CD4-positive, alpha-beta T cell treated with Interleukin-15 for 4 hours (primary cell): Measurements from ENCODE around the gene TICAM2.

Experiments
- DNase-seq: peaks from one replicate; pipeline ENCODE4 v3.0.0-alpha.2; 2020; ENCODE audit warnings: low spot score

Gene TICAM2

DNA sequence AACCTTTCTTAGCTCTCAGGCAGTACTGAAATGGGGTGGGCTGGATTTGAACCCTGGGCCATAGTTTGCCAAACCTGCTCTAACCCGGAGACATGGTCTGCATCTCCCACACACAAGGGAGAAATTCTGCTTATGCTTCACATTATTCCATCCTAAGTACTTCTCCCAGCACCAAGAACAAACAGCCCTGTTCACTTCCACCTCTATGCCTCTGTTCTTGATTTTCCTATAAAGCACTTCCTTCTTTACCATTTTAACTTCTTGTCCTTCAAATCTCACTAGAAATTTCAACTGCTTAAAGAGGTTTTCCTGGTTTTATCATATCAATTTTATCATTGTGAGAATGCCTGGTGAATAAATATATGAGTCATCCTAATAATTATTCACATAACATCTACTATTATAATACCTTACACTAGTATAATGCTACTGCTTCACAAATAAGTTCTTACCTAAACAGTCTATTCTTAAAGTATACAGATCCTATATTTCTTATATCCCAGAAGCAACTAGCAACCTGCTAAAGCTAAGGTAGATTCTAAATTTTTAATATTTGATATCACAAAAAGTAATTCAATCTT is 70.4 kb downstream of the TICAM2 start:
- DNase-seq = no peak

DNA sequence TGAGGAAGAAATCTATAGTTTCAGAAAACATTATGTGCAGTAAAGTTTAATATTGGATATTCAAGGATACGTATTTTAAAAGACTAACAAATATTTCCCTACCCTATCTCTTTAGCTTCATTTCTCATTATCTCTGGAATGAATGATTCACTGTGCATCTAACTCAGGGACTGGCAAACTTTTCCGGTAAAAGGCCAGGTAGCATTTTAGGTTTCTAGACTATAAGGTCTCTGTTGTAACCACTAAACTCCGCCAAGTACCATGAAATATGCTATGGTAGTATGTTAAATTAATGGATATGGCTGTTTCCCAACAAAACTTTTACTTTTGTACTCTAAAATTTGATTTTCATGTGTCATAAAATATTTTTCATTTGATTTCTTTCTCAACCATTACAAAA is 70.9 kb downstream of the TICAM2 start:
- no peak for DNase-seq

DNA sequence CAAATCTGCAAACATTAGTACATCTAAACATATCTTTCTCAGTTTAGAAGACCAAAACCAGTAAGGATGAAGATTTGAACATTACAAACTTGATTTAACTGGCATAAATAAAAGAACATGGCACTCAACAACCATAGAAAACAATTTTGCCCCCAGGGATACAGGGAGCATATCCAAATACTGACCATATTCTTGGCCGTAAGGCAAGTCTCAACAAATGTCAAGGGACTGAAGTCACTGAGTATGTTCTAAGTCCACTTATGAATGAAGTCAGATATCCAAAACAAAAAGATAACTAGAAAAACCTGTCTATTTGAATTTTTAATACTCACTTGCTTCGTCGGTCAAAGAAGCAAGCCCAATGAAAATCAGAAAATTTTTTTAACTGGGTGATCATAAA is 71.9 kb downstream of the TICAM2 start:
- no peak for DNase-seq
